Esophagus muscularis mucosa (tissue), 3 donors: ENCODE data around the gene FAM53A.
"Not testable (repeated sequence)": the region's sequence is repeated elsewhere in the genome, so short reads cannot be mapped to it uniquely, and the experiment has no call there.

Source experiments
- POLR2A ChIP-seq: fragments of 450-650 bp; IDR thresholded peaks from one replicate; pipeline ENCODE4 v1.6.1; 2017; ENCODE audit warnings: antibody characterized with exemption, moderate library complexity, mild to moderate bottlenecking, low read depth
- POLR2AphosphoS5 ChIP-seq, 2 donors: sonication (generic); formaldehyde crosslinking; IDR thresholded peaks; one replicate each; pipeline ENCODE4 v1.6.1; 2017; ENCODE audit warnings: antibody characterized with exemption in 2 of 2
- TF ChIP-seq, protein P1 (sequence below), 3 experiments: fragments of 200-600 bp in 2 of 3; fragments of 450-650 bp in 1 of 3; sonication (generic) in 2 of 3; IDR thresholded peaks; one replicate each; pipeline ENCODE4 v1.5.1; 2017 to 2019; ENCODE audit warnings: antibody characterized with exemption in 3 of 3, mild to moderate bottlenecking in 2 of 3, moderate library complexity in 1 of 3

DNA sequence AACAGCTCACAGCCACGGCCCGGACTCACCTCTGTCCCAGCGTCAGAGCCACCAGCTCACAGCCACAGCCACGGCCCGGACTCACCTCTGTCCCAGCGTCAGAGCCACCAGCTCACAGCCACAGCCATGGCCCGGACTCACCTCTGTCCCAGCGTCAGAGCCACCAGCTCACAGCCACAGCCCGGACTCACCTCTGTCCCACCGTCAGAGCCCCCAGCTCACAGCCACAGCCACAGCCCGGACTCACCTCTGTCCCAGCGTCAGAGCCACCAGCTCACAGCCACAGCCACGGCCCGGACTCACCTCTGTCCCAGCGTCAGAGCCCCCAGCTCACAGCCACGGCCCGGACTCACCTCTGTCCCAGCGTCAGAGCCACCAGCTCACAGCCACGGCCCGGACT lies 13.1 kb downstream of the FAM53A start:
- TF ChIP-seq, protein P1, sequence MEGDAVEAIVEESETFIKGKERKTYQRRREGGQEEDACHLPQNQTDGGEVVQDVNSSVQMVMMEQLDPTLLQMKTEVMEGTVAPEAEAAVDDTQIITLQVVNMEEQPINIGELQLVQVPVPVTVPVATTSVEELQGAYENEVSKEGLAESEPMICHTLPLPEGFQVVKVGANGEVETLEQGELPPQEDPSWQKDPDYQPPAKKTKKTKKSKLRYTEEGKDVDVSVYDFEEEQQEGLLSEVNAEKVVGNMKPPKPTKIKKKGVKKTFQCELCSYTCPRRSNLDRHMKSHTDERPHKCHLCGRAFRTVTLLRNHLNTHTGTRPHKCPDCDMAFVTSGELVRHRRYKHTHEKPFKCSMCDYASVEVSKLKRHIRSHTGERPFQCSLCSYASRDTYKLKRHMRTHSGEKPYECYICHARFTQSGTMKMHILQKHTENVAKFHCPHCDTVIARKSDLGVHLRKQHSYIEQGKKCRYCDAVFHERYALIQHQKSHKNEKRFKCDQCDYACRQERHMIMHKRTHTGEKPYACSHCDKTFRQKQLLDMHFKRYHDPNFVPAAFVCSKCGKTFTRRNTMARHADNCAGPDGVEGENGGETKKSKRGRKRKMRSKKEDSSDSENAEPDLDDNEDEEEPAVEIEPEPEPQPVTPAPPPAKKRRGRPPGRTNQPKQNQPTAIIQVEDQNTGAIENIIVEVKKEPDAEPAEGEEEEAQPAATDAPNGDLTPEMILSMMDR (IDR thresholded peaks at IDR 0.05), result not testable (repeated sequence)
- TF ChIP-seq POLR2AphosphoS5 (IDR thresholded peaks at IDR 0.05); POLR2A: not testable (repeated sequence)
